Stimulated activated CD4-positive, alpha-beta T cell treated with anti-CD3 and anti-CD28 coated beads, Interleukin-4, amount 100 ng/mL, for 4 hours (primary cell): Measurements from ENCODE around the gene COPS3.

Experiments used
- DNase-seq, 2 experiments: peaks; one replicate each; pipeline ENCODE4 v3.0.0-alpha.2; 2020

COPS3 gene

DNA sequence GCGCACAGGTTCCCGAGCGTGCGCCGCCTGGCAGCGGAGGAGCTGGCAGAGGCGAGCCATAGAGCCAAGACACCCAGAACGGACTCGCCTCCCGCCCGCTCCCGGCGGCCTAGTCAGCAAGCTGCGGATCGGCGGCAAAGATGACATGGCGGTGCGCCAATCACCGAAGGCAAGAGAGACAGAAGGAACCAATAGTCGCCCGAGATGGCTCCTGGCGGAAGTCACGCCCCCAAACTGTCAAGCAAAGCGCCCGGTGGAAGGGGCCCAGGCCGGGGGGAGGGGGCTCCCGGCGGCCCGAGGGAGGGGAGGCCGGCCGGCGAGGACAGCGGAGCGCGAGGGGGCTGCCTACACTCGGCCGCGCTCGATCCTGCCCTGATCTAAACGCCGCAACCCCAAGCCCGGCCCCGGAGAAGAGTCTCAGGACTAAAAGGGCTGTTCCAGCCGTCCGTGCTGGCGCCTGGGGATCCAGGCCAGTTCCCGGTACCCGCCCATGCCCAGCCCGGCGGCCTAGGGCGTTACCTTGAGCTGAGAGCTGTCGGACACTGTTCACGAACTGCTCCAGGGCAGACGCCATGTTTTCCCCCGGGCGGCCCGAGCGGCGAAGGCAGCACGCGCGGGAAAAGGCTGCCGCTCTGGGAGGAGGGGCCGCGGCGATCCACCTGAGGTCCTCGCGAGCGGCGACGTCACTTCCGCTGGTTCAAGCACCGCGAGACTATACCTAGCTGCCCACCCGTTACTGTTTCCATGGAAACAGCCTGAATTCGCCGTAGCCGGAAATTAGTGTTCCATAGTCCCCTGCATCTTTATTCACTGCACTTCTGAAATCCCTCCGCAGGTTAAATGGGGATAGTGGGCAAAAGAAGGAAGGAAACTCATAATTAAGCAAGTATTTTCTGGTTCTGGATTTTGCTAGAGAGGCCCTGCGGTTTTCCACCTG lies at the start of gene COPS3:
TSS of gene COPS3 (minus strand) at position 634 of the 937 bp plus-strand sequence. CDS start at position 574, 60 bp downstream.
- peak; percentile 94 to 96 for DNase-seq

DNA sequence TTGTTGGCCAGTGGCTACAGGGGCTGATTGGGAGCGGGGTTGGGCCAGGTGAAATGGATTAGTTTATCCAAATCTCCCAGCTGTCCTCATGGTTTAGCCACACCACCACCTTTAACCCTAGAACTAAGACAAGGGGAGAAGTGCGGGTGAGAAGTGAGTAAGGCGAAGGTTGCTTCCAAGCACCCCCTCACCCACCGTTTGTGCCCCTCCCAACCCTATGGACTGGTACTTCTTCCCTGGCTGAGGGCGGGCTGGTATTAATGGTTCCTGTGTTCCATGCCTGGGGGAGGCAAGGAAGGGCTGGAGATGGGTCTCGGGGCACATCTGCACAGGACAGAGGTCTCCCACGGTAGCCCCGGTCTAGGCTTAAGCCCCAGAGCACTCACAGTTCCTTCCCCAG lies 47.2 kb upstream of the COPS3 start:
- no peak for DNase-seq

DNA sequence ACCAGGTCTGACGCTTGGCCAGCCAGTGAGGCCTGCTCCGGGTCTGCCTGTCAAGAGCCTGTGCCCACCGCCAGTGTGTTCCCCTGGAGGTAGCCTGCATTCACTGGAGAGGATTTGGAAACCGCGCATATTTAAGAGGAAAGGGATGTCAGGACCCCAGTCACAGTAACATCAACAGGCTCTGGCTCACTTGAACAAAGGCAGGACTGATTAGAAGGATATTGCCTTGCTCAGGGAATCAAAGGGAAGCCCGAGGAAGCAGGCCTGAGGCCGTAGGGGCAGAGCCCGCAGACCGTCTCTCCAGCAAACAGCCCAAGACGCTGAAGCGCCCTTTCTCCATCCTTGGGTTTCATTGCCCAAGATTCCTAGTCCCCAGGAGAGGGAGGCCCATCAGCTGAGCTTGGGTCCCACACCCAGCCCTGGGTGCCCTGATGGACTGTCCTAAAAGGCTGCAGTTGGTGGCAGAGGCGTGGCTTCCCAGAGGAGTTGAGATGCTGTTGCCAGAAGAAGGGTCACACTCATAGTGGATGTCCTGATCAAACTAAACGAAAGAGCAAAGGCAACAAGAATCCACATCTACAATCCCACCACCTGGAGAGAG lies 45.3 kb upstream of the COPS3 start:
- DNase-seq, result no peak

DNA sequence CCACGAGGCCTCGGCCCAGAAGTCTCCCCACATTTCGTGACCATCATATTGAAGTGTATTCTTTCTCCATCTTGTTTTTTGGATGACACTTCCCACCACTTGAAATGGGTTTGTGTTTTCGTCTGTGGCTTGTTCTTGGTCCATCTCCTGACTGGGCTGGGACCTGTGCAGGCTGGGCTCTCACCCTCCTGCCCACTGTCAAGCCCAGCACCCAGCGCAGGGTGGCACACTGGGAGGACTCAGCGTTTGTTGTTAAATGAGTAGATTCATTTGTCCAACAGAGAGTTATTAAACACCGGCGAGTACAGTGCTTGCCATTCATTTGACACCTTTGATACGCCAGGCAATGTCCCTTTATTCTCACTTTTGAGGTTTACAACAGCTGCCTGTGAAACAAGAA lies 44.8 kb upstream of the COPS3 start:
- no peak for DNase-seq

DNA sequence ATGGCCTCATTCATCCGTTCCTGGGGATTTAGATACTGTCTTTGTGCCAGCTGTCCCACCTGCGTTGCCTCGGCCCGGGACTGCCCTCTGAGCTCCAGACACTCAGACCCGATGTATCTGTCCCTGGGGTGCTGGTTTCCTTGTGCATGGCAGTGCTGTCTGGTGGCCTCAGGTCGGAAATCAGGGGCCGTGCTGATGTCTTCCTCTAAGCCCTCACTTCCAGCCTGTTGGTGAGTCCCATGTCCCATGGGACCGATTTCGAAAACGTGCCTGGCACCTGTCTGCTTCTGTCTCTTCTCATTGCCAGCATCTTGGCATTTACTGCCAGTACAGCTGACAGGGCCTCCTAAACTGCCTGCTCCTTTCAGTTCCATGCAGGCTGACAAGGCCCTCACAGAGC lies 44.2 kb upstream of the COPS3 start:
- DNase-seq, result no peak

DNA sequence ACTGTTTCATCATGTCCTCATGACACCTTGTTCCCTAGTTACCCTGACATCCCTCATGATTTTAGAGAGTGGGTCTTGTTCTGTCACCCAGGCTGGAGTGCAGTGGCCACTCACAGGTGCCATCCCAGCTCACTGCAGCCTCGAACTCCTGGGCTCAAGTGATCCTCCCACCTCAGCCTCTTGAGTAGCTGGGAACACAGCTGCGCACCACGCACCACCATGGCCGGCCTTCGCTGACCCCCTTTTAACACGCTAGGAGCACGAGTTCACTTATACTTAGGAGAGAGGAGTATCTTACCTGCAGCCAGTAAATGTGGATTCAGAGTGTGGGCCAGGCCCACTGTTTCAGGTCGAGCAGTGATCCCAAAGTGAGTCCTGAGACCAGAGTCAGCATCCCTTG lies 43.6 kb upstream of the COPS3 start:
- no peak for DNase-seq

DNA sequence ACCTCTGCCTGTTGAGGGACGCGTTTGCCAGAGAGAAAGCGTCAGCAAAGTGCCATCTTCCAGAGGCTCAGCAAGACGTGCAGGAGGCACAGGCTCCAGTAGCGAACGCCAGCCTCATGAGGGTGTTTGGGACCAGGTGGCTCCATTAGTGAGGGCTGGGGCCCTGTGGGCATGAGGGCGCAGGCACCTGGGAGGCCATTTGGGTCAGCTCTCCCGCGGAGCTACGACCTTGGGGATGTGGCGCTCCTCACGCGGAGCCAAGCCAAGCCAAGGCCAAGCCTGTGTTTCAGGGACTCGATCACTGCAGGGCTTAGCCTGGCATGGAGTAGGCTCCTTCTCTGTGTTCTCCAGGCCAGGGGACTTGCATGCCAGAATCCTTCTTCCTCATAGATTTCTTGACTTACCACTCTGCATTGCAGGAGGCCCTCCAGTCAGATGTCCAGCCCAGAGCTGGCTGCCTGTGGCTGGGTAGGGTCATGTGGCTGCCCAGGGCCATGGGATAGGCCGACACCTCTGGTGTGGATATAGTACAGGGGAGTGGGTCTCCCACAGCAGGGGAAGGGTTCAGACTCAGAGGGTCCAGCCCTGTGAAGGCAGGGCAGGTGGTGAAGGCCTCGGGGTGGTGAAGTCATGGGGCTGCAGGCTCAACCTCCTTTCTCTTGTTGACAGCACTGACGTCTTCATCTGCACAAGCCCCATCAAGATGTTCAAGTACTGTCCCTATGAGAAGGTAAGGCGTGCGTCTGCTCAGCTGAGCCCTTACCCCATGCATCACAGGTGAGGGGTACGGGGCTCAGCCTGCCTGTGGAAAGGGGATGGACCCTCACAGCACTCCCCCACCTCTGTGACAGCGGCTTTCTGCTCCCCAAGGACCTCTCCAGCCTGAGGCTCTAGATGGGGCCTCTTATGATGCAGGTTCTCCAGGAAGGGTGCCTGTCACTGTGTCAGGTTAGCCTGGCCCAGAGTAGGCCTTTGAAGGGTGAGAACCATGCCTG lies 41.8 kb upstream of the COPS3 start:
- DNase-seq, result no peak

DNA sequence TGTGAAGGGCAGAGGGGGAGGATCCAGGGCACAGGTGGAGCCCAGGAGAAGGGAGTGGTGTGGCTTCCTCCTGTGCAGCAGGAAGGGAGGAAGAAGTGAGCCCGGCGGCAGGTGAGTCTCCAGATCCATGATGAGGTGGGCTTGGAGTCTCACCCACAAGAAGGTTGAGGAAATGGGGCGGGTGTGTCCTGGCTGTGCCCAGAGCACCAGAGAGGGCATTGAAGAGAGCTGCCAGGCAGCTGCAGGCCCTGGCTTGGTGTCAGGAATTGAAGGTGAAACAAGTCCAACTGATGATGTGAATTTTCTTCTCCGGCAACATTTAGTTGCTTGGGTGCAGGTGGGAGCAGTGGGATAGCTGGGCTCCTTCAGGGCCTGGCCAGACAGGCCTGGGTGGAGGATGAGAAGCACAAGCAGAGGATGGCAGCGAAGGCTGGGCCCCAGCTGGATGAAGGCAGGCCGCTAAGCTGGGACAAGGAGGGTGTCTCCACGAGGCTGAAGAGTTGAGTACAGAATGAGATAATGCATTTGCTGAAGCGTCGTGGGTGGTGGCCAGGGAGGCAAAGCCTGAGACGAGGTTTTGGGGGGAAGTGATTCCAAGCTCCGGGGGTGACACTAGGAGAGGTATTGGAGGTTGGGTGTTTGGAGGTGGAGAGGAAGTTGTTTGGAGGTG lies 40.4 kb upstream of the COPS3 start:
- DNase-seq, result no peak

DNA sequence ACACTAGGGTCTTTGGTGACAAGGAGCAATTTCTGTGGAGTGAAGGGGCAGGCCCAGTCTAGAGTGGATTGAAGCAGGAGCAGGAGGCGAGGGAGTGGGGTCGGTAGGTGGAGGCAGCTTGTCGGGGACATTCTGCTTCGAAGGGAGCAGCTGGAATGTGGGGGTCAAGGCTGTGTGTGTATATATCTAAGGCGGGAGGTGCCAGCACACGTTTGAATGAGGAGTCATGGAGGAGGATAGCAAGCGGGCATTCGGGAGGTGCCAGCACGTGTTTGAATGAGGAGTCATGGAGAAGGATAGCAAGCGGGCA lies 39.8 kb upstream of the COPS3 start:
- no peak for DNase-seq

DNA sequence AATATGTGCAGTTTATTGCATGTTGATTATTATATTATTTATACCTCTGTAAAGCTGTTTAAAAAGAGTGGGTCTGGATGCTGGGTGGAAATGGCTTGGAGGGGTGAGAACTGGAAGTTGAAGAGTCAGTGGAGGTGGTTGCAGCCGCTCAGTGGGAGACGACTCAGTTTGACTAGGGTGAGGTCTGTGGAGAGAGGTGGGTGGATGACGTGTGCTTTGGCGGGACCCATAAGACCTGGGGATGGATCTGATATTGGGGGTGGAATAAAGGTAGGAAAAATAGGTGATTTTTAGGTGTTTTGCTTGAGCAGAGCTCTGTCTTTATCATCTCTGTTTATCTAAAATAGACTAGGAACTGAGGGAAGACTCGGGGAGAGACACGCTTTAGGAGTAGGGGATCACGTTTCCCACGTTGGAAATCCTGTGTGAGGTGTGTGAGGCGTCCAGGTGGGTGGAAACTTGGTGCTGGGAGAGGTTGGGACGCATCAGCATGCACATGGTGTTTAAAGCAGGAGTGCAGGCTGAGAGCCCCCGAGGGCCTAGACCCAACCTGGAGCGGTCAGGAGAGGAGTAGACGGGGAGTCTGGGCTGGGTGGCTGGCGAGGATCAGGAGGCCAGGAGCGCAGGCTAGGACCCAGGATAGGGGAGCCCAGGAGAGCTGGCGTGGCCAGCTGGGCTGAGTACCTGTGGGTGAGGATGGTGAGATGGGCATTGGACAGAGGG lies 39.3 kb upstream of the COPS3 start:
- no peak for DNase-seq

DNA sequence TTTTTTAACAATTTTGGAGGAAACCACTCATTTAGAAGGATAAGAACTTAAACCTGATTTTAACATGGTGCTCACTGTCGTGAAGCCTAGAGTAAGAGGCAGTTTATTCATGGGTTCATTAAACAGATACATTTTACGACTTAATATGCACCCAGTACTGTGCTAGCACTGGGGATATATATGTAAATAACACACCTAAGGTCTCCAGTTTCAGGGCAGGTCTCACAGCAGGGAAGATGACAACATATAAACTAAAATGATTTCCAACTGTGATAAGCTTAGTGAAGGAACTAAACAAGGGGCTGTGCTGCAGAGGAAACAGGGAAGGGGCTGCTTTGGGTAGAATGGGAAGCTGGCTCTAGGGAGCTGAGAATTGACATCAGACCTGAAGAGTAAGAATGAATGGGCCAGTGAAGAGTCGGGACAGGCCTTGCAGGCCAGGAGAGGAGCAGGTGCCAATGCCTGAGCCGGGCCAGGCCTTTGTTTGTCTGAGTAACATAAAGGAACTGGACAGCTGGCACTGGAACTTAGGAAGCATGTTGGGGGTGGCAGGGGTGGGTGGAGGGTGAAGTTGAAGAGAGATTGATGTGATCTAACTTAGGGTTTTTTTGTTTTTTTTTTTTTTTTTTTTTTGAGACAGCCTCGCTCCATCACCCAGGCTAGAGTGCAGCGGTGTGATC lies 34.2 kb upstream of the COPS3 start:
- no peak for DNase-seq

DNA sequence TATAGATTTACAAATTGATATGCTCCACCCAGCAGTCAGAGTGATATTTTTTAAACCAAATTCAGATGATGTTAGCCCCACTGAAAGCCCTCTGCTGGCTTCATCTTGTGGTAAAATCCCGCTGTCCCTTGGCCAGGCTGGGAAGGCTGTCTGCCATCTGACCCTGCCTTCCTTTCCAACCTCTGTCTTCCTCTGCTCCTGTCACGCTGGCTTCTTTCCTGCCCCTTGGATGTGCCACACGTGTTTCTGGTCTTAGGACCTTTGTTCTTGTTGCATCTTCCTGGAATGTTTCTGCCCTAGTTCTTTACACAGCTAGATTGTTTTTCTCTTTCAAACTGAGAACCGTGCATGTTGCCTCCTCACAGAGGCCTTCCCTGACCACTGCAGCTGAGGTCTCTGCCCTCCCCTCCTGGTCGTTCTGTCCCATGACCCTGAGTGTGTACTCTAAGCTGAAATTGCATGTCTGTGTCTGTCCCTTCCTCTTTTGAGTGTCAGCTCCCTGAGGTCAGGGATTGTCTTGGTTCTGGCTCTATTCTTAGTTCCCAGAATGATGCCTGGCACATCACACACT lies 33.5 kb upstream of the COPS3 start:
- no peak for DNase-seq

DNA sequence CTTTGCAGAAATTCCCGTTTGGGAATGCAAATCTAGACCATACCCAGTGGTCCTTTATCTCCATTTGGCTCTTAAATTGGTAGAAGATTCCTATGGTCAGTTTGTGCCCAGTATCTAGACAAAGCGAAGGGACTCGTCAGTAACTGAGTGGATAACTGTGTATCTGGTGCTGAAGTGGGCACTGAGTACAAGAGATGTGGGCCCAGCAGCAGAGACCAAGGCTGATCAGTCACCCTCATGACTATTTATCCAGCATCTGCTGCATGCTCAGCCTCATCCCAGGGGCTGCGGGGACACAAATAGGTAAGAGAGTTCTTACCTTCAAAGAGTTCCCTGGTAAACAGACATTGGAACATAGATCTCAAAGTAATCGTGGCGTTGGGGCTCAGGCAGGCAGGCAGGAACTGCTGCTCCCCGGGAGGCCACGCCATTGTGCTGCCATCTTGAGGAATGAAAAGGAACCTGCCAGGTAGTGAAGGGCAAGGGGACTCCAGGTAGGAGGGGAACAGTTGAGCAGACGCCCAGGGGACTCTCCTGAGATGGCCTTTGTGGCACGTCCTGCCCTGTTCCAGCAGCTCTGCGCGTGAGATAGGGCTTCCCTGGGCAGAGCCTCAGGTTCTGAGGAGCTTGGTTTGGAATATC lies 32.4 kb upstream of the COPS3 start:
- DNase-seq, result peak; percentile 62 to 74

DNA sequence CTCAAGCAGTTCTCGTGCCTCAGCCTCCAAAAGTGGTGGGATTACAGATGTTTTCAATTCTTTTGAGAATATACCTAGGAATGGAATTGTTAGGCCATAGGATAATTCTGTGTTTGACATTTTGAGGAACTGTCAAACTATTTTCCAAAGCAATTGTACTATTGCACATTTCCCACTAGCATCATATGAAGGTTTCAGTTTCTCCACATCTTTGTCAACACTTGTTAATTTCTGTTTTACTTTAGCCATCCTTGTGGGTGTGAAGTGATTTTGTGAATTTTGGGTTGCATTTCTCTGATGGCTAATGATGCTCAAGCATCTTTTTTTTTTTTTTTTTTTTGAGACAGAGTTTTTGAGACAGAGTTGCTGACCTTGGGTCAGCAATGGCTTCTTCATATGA lies 28.3 kb upstream of the COPS3 start:
- DNase-seq, result no peak

DNA sequence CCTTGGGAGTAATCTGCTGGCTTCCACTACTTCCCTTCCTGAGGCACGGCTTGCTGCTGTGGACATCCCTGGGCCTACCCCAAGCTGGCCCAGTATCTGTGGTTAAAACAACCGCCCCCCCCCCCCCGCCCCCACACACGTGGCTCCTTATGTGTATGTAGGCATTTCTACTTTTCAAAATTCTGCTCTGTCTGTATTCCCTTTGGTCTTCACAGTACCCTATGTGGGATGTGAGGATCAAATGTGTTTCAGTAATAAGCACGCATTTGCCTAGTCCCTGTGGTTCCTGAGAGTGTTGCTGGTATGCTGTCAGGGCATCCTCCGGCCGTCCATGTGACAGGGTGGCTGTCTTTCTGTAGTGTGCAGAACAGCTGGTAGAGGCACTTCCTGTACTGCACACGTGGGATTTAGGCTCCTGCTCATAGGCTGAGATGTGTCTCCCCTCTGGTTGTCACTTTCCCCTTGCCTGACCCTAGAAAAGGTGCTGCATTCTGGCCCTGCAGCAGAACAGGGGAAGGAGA lies 24.3 kb upstream of the COPS3 start:
- peak; percentile 22 to 56 for DNase-seq

DNA sequence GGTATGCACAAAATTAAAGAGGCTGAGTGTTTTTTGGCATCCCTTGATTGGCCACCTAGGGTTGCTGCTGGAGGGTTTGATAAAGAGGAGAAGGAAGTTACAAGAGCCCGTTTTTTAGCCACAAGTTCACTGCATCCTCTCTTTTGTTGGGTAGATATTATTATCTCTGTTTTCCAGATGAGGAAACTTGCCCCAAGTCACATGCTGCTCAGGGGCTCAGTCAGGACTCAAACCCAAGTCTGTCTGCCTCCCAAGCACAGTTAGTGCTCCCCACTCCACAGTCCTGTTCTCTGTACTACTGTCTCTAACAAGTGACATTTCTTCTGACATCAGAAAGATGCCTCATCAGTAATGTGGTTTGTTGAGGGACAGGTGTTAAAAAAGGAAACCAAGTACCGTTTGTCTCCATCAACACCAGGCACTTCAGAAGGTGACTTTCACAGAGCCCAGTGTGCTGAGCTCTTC lies 23.5 kb upstream of the COPS3 start:
- peak in 1 of 2 experiments; percentile 4 for DNase-seq

DNA sequence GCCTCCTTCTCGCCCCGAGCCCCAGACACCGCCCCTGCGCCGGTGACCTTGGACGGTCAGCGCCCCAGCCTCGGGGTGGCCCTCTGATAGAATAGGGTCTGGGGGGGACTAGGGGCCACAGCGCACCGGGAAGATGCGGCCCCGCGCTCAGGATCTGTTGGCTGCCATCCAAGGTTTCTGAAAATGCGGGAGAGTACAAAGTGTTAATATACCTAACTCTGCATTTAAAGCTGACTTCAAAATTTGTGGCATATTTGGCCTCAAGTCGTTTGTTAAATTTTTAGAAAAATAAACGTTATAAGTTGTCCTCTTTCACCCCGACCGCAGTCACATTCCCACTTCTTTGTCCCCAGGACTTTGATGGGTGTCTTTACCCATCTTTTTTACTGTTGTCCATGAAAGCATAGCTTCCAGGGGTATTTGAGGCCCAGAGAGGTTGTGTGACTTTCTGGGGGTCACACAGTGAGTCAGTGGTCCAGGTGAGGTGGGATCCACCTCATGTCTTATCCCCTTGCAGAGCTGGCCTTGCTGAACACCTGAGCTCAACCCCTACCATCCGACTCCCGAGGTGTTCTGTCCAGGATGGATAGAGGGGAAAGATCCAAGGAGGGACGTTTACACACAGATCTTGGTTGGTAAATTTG lies 22.9 kb upstream of the COPS3 start:
- no peak for DNase-seq

DNA sequence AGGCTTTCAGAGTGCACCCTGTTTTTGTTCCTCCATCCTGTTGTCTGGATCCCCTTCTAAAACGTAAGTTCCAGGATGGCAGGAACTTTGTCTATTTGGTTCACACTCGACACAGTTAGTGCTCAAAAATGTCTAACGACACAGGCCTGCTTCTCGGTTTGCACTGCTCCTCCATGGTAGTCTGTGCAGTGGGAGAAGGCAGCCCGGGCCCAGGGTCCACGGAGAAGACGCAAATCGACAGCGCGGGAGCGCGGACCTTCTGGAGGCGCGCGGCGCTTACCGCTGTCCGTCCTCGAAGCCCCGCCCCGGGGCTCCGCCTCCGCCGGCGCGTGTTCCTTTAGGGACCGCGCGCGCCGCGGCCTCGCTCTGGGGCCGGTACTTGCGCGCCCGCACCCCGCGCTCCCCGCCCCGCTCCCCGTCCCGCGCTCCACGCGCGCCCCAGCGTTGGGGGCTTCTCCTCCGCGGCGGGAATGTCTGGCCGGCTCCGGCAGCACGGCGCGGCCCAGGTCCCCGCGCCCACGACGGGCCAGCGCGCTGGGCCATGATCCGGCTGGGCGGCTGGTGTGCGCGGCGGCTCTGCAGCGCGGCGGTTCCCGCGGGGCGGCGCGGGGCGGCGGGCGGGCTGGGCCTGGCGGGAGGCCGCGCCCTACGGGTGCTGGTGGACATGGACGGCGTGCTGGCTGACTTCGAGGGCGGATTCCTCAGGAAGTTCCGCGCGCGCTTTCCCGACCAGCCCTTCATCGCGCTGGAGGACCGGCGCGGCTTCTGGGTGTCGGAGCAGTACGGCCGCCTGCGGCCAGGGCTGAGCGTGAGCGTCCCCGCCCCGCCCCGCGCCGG lies 22.2 kb upstream of the COPS3 start, which contains the start of gene NT5M:
TSS of gene NT5M (plus strand) at position 364 of the 837 bp plus-strand sequence. CDS start at position 542, 178 bp downstream.
- DNase-seq, result peak; percentile 62 to 73
